HCT116 (cell line): ENCODE data around the gene CHRND. TPM values are rescaled to one million over a fixed set of nuclear protein-coding genes. Genes with fewer than 3 reads are reported as not detected.

Experiments
- ATAC-seq: fragments of 200-7000 bp; cut with Tn5 transposase; 2 replicates; pipeline ENCODE4 v1.9.1; 2020; ENCODE audit warnings: mild to moderate bottlenecking, moderate library complexity
- BruUV-seq: library from RNA; stranded (reverse); fragments of 400-500 nt; replicated peaks from 2 replicates; lab custom pipeline; 2021; lab: Mats Ljungman, UMichigan
- CTCF ChIA-PET: fragments of 300-600 bp; sonication (Branson Sonifier 250); formaldehyde crosslinking; loops from one replicate; lab custom pipeline; 2021; ENCODE audit warnings: antibody characterized with exemption; lab: Charles Lee
- POLR2A ChIA-PET: fragments of 300-600, 350-600 bp; sonication (Branson Sonifier 250); formaldehyde crosslinking; loops from one replicate; lab custom pipeline; 2021; ENCODE audit warnings: antibody characterized with exemption; lab: Charles Lee
- RAD21 ChIA-PET, 2 experiments: fragments of 300-600 bp; sonication (Branson Sonifier 250); formaldehyde crosslinking; loops; one replicate each; lab custom pipeline; 2023; ENCODE audit warnings: low total read pairs in 2 of 2; ENCODE audit not compliant: uncharacterized antibody in 2 of 2, unreplicated experiment in 2 of 2, low non-redundant PET in 1 of 2; lab: Charles Lee
- DNase-seq: peaks from one replicate; pipeline ENCODE4 v3.0.0-alpha.2; 2010; ENCODE audit warnings: low read depth, low spot score
- H2AFZ ChIP-seq: fragments of 200-600 bp; shearing (Covaris generic), sonication (generic); 2 replicates; pipeline ENCODE4 v1.6.1; 2017; ENCODE audit warnings: low read depth, mixed run types, mixed read lengths, antibody characterized with exemption, low read length; ENCODE audit not compliant: poor library complexity, severe bottlenecking
- H3K27ac ChIP-seq: 2 replicates; pipeline ENCODE4 v1.5.1; 2012; ENCODE audit warnings: low read depth, low read length
- H3K27me3 ChIP-seq: fragments of 200-600 bp; sonication (generic); 2 replicates; pipeline ENCODE4 v1.6.1; 2016; ENCODE audit warnings: mixed run types, low read length, mixed read lengths; ENCODE audit not compliant: insufficient read depth
- H3K36me3 ChIP-seq, 2 experiments: fragments of 200-500 bp in 1 of 2; fragments of 200-600 bp in 1 of 2; sonication (Bioruptor generic) in 1 of 2; sonication (generic) in 1 of 2; 2 replicates each; pipeline versions ENCODE4 v1.5.1 to v1.6.1; 2014 to 2016; ENCODE audit warnings: low read length in 2 of 2, inconsistent platforms in 1 of 2, mixed read lengths in 1 of 2, mixed run types in 1 of 2; ENCODE audit not compliant: insufficient read depth in 2 of 2, control insufficient read depth in 1 of 2
- H3K4me1 ChIP-seq, 2 experiments: fragments of 200-600 bp in 1 of 2; sonication (generic) in 1 of 2; 2 replicates each; pipeline versions ENCODE4 v1.5.1 to v1.6.1; 2012 to 2017; ENCODE audit warnings: low read length in 2 of 2, inconsistent platforms in 1 of 2, mild to moderate bottlenecking in 1 of 2, mixed read lengths in 1 of 2, mixed run types in 1 of 2, moderate library complexity in 1 of 2; ENCODE audit not compliant: insufficient read depth in 2 of 2, control insufficient read depth in 1 of 2
- H3K4me2 ChIP-seq: fragments of 200-600 bp; sonication (generic); 2 replicates; pipeline ENCODE4 v1.6.1; 2017; ENCODE audit warnings: mixed run types, low read length, mixed read lengths
- H3K4me3 ChIP-seq, 2 experiments: fragments of 200-600 bp in 1 of 2; sonication (generic) in 1 of 2; replicated peaks in 1 of 2; 2 replicates each; pipeline ENCODE4 v1.5.1; 2011 to 2016; ENCODE audit warnings: low read length in 2 of 2, control low read depth in 1 of 2, low read depth in 1 of 2, mild to moderate bottlenecking in 1 of 2, mixed read lengths in 1 of 2, mixed run types in 1 of 2
- H3K79me2 ChIP-seq: fragments of 200-600 bp; sonication (generic); 2 replicates; pipeline ENCODE4 v1.6.1; 2017; ENCODE audit warnings: mild to moderate bottlenecking, mixed run types, low read length, moderate library complexity, mixed read lengths; ENCODE audit not compliant: insufficient read depth
- H3K9ac ChIP-seq: fragments of 200-600 bp; sonication (generic); 2 replicates; pipeline ENCODE4 v1.6.1; 2016; ENCODE audit warnings: low read length, mixed read lengths
- H3K9me2 ChIP-seq: fragments of 200-600 bp; sonication (generic), shearing (Covaris generic); 2 replicates; pipeline ENCODE4 v1.6.1; 2017; ENCODE audit warnings: mixed run types, mild to moderate bottlenecking, moderate library complexity; ENCODE audit not compliant: insufficient read depth
- H3K9me3 ChIP-seq, 2 experiments: fragments of 200-500 bp in 1 of 2; fragments of 200-600 bp in 1 of 2; sonication (Bioruptor generic) in 1 of 2; sonication (generic) in 1 of 2; 2 replicates each; pipeline ENCODE4 v1.6.1; 2014 to 2017; ENCODE audit warnings: low read length in 2 of 2, mixed read lengths in 2 of 2, inconsistent platforms in 1 of 2, low read depth in 1 of 2, mild to moderate bottlenecking in 1 of 2, mixed run types in 1 of 2, moderate library complexity in 1 of 2; ENCODE audit not compliant: control insufficient read depth in 1 of 2, insufficient read depth in 1 of 2
- H4K20me1 ChIP-seq: fragments of 200-600 bp; sonication (generic), shearing (Covaris generic); 2 replicates; pipeline ENCODE4 v1.6.1; 2017; ENCODE audit warnings: mixed run types, mild to moderate bottlenecking, moderate library complexity; ENCODE audit not compliant: insufficient read depth
- ATF3 ChIP-seq: IDR thresholded peaks from 2 replicates; pipeline ENCODE4 v1.6.1; 2012
- CEBPB ChIP-seq: IDR thresholded peaks from 2 replicates; pipeline ENCODE4 v1.6.1; 2012; ENCODE audit warnings: low read depth
- EGR1 ChIP-seq: IDR thresholded peaks from 2 replicates; pipeline ENCODE4 v1.6.1; 2012; ENCODE audit warnings: low read depth
- ELF1 ChIP-seq: IDR thresholded peaks from 2 replicates; pipeline ENCODE4 v1.6.1; 2012; ENCODE audit warnings: low read depth, borderline replicate concordance
- EZH2phosphoT487 ChIP-seq: fragments of 200-600 bp; IDR thresholded peaks from 2 replicates; pipeline ENCODE4 v1.6.1; 2018; ENCODE audit warnings: antibody characterized with exemption, borderline replicate concordance
- FOSL1 ChIP-seq: IDR thresholded peaks from 2 replicates; pipeline ENCODE4 v1.6.1; 2012; ENCODE audit warnings: low read depth
- POLR2A ChIP-seq: IDR thresholded peaks from 2 replicates; pipeline ENCODE4 v1.7.0; 2011; ENCODE audit warnings: borderline replicate concordance; ENCODE audit not compliant: insufficient read depth, insufficient read length; ENCODE audit errors: extremely low read depth
- RAD21 ChIP-seq: IDR thresholded peaks from 2 replicates; pipeline ENCODE4 v1.6.1; 2012; ENCODE audit warnings: low read depth, mild to moderate bottlenecking
- SP1 ChIP-seq: IDR thresholded peaks from 2 replicates; pipeline ENCODE4 v1.6.1; 2012; ENCODE audit warnings: low read depth
- SRF ChIP-seq: IDR thresholded peaks from 2 replicates; pipeline ENCODE4 v1.6.1; 2012; ENCODE audit warnings: low read depth
- ZFX ChIP-seq: fragments of 450-650 bp; IDR thresholded peaks from 2 replicates; pipeline ENCODE4 v1.6.1; 2017
- intact Hi-C: fragments of 100-400 bp; cut with micrococcal nuclease; formaldehyde crosslinking; loops from 2 replicates; pipeline ENCODE4 v1.10.0; 2022
- total RNA-seq: library from RNA; stranded (reverse); gene quantifications from one replicate; pipeline ENCODE4 v1.2.1, GENCODE V29; 2021; ENCODE audit not compliant: unreplicated experiment
- TF ChIP-seq, protein P1 (sequence below), 3 experiments: fragments of 200-600 bp in 1 of 3; sonication (generic) in 1 of 3; IDR thresholded peaks in 2 of 3; conservative IDR thresholded peaks in 1 of 3; 2 replicates each; pipeline ENCODE4 v1.5.1; 2012 to 2017; ENCODE audit warnings: low read depth in 2 of 3, low read length in 2 of 3, antibody characterized with exemption in 1 of 3, borderline replicate concordance in 1 of 3, control low read depth in 1 of 3, mild to moderate bottlenecking in 1 of 3, mixed read lengths in 1 of 3, mixed run types in 1 of 3, moderate library complexity in 1 of 3; ENCODE audit not compliant: insufficient read depth in 1 of 3

Gene CHRND
- total RNA-seq, 1 experiment from 2014 or later: not detected

DNA sequence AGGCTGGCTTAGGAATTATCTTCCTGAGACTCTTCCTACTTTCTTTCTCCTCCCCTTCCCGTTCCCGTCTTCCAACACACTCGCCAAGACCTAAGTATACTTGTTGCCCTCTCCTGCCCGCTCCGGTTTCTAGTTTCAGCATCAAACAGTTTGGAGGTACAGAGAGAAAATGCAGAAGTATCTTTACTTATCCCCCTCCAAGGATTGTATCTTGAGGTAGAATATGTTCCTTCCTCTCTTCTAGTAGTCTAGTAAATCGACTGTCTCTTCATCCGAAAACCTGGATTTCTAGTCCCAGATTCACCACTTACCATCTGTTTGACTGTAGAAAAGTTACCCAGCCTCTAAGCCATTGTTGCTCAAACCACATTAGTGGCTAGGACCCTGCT, 25.3 kb downstream of the CHRND start (continued):
- TF ChIP-seq ATF3 (no peak), POLR2A (no peak), ELF1 (no peak), EGR1 (no peak), SRF (no peak)
- TF ChIP-seq, all 23 proteins: peak for 0

GRCh38 chr2:232551776-232552175, 25.8 kb downstream of the CHRND start:
- no peak for ATAC-seq
- Histone ChIP-seq H3K9ac (peak overlapping the region; percentile 98), H3K4me3 (peak overlapping the region; percentile 76 to 95), H3K27me3 (no peaks in the 10 kb centered on the region), H3K4me1 (peaks cover 5 to 15% of the 10 kb centered on the region in 2 experiments; a peak in 3 of 4 replicates), H3K79me2 (peaks cover 90% of the 10 kb centered on the region), H4K20me1 (no peaks in the 10 kb centered on the region; the same call in 1 of the 2 replicates), H3K27ac (peak overlapping the region; percentile 86; the same call in 1 of the 2 replicates), H2AFZ (no peak overlapping the region), H3K9me2 (no peaks in the 10 kb centered on the region), H3K9me3 (no peaks in the 10 kb centered on the region; a peak in 1 of 4 replicates), H3K4me2 (peak overlapping the region; percentile 93), H3K36me3 (peaks cover 2 to 29% of the 10 kb centered on the region in 2 experiments; a peak in 2 of 4 replicates)
- no TSS peak for BruUV-seq
- POLR2A ChIA-PET: no interaction called here
- RAD21 ChIA-PET: no interaction called here
- intact Hi-C loops: no loop called here
- TF ChIP-seq EZH2phosphoT487 (no peak), ZFX (no peak), SP1 (no peak), RAD21 (no peak), EGR1 (no peak), FOSL1 (no peak), CEBPB (no peak)
- TF ChIP-seq, protein P1, sequence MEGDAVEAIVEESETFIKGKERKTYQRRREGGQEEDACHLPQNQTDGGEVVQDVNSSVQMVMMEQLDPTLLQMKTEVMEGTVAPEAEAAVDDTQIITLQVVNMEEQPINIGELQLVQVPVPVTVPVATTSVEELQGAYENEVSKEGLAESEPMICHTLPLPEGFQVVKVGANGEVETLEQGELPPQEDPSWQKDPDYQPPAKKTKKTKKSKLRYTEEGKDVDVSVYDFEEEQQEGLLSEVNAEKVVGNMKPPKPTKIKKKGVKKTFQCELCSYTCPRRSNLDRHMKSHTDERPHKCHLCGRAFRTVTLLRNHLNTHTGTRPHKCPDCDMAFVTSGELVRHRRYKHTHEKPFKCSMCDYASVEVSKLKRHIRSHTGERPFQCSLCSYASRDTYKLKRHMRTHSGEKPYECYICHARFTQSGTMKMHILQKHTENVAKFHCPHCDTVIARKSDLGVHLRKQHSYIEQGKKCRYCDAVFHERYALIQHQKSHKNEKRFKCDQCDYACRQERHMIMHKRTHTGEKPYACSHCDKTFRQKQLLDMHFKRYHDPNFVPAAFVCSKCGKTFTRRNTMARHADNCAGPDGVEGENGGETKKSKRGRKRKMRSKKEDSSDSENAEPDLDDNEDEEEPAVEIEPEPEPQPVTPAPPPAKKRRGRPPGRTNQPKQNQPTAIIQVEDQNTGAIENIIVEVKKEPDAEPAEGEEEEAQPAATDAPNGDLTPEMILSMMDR (IDR thresholded peaks at IDR 0.05 in 2 of 3, conservative IDR thresholded peaks at IDR 0.05 in 1 of 3; ENCODE audit: borderline replicate concordance in 1 of 3, insufficient read depth in 1 of 3, low read depth in 2 of 3, low read length in 2 of 3): no peak
- DNase-seq: no peak
- CTCF ChIA-PET: no interaction called here
